Keratinocyte (primary cell): Measurements from ENCODE around the gene CTDSPL. TPM values are rescaled to one million over a fixed set of nuclear protein-coding genes. Genes with fewer than 3 reads are reported as not detected.

Experiments
- DNase-seq: peaks from one replicate; pipeline ENCODE4 v3.0.0-alpha.2; 2011; ENCODE audit warnings: low read depth, missing footprints, low spot score
- FAIRE-seq: peaks from 2 replicates; lab custom pipeline; 2011; peaks lifted over from hg19 to GRCh38; lab: Jason Lieb, UNC
- H2AFZ ChIP-seq: 2 replicates; pipeline ENCODE4 v1.6.0; 2012; ENCODE audit warnings: low read length, control low read depth, inconsistent platforms; ENCODE audit not compliant: control insufficient read depth
- H3K27ac ChIP-seq: 2 replicates; pipeline ENCODE4 v1.5.1; 2011; ENCODE audit warnings: low read length; ENCODE audit not compliant: control insufficient read depth, insufficient read depth
- H3K27me3 ChIP-seq: 3 replicates; pipeline ENCODE4 v1.6.0; 2011; ENCODE audit warnings: low read length; ENCODE audit not compliant: control insufficient read depth, insufficient read depth; ENCODE audit errors: extremely low read depth
- H3K36me3 ChIP-seq, 2 experiments: 2 replicates in 1 of 2; 3 replicates in 1 of 2; pipeline ENCODE4 v1.5.1; 2011; ENCODE audit warnings: low read length in 2 of 2, mild to moderate bottlenecking in 1 of 2; ENCODE audit not compliant: control insufficient read depth in 2 of 2, insufficient read depth in 2 of 2; ENCODE audit errors: extremely low read depth in 1 of 2
- H3K4me1 ChIP-seq: 3 replicates; pipeline ENCODE4 v1.5.1; 2011; ENCODE audit warnings: low read length; ENCODE audit not compliant: control insufficient read depth, insufficient read depth; ENCODE audit errors: extremely low read depth
- H3K4me2 ChIP-seq: 3 replicates; pipeline ENCODE4 v1.6.0; 2011; ENCODE audit warnings: low read depth, low read length; ENCODE audit not compliant: control insufficient read depth, insufficient read depth; ENCODE audit errors: extremely low read depth
- H3K4me3 ChIP-seq, 3 experiments: fragments of 200-600 bp in 1 of 3; sonication (generic) in 1 of 3; 2 replicates in 2 of 3; 3 replicates in 1 of 3; pipeline ENCODE4 v1.5.1; 2011 to 2016; ENCODE audit warnings: low read length in 3 of 3, mild to moderate bottlenecking in 3 of 3, control low read depth in 2 of 3, inconsistent platforms in 1 of 3, low read depth in 1 of 3, mixed read lengths in 1 of 3, mixed run types in 1 of 3, moderate library complexity in 1 of 3; ENCODE audit not compliant: control insufficient read depth in 2 of 3, insufficient read depth in 2 of 3; ENCODE audit errors: extremely low read depth in 1 of 3
- H3K79me2 ChIP-seq: 2 replicates; pipeline ENCODE4 v1.6.0; 2012; ENCODE audit warnings: low read length; ENCODE audit not compliant: control insufficient read depth, insufficient read depth
- H3K9ac ChIP-seq: 3 replicates; pipeline ENCODE4 v1.6.0; 2011; ENCODE audit warnings: low read length; ENCODE audit not compliant: control insufficient read depth, insufficient read depth; ENCODE audit errors: extremely low read depth
- H3K9me1 ChIP-seq: 3 replicates; pipeline ENCODE4 v1.6.0; 2011; ENCODE audit warnings: low read length; ENCODE audit not compliant: control insufficient read depth, insufficient read depth; ENCODE audit errors: extremely low read depth
- H3K9me3 ChIP-seq: 2 replicates; pipeline ENCODE4 v1.5.1; 2012; ENCODE audit warnings: low read depth, low read length; ENCODE audit not compliant: control insufficient read depth
- H4K20me1 ChIP-seq: 3 replicates; pipeline ENCODE4 v1.6.0; 2011; ENCODE audit warnings: low read length; ENCODE audit not compliant: control insufficient read depth, insufficient read depth; ENCODE audit errors: extremely low read depth
- EZH2 ChIP-seq: IDR thresholded peaks from one replicate; pipeline ENCODE4 v1.6.1; 2012; ENCODE audit warnings: inconsistent platforms, mild to moderate bottlenecking, low read length, moderate library complexity
- dilution Hi-C: fragments of 300-500 bp; cut with MboI; formaldehyde crosslinking; loops from one replicate; pipeline ENCODE4 v1.7.0; 2020; ENCODE audit warnings: low sequenced_read_pairs; ENCODE audit not compliant: extremely low pct_ligation_motif_present
- polyA plus RNA-seq, 5 experiments: library from polyadenylated mRNA; depleted of rRNA in 3 of 5; stranded (reverse) in 3 of 5; stranded (forward) in 1 of 5; unstranded in 1 of 5; fragments of >200 nt; gene quantifications; 1 replicate in 1 of 5; 2 replicates in 3 of 5; 3 replicates in 1 of 5; pipeline versions ENCODE4 v1.2.1 to v1.2.3, GENCODE V29; 2011 to 2012; ENCODE audit warnings: missing spikeins in 2 of 5, low read depth in 1 of 5, low replicate concordance in 1 of 5
- TF ChIP-seq, protein P1 (sequence below), 3 experiments: IDR thresholded peaks in 1 of 3; conservative IDR thresholded peaks in 1 of 3; optimal IDR thresholded peaks in 1 of 3; 2 replicates in 2 of 3; 3 replicates in 1 of 3; pipeline versions ENCODE3 to v1.5.1; 2011; ENCODE audit warnings: low read length in 3 of 3, mild to moderate bottlenecking in 3 of 3, moderate library complexity in 2 of 3, control low read depth in 1 of 3, inconsistent platforms in 1 of 3; ENCODE audit not compliant: insufficient read depth in 2 of 3; ENCODE audit errors: extremely low read depth in 1 of 3

CTDSPL gene
- polyA plus RNA-seq, 1 donor (not counting 4 experiments of a cell fraction or from before 2014, with no cell fraction given), result 83.2 TPM

DNA sequence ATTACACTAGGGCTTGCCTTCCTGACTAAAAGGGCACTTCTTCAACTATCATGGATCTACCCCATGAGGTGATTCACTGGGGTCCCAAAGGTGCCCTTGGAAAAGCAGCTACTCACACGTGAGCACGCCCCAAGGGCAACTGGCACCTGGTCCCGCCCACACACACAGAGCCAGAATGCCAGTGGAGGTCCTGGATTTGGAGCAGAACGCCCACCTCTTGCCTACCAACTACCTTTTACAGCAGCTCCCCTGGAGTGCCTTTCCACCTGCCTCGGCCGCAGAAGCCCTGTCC, 1.8 kb upstream of the CTDSPL start:
- peaks cover 45% of the 10 kb centered on the region for H3K4me1 ChIP-seq
- peak overlapping the region; percentile 2 to 61 (median 43) for H3K4me3 ChIP-seq
- H3K4me2 ChIP-seq, result peak overlapping the region; percentile 76
- peak overlapping the region; percentile 66 for H2AFZ ChIP-seq
- H3K27me3 ChIP-seq, result no peaks in the 10 kb centered on the region
- H4K20me1 ChIP-seq, result peaks cover 10% of the 10 kb centered on the region
- H3K9ac ChIP-seq, result peak overlapping the region; percentile 66
- no peaks in the 10 kb centered on the region for H3K9me3 ChIP-seq
- H3K36me3 ChIP-seq, result no peaks in the 10 kb centered on the region
- no peak for DNase-seq
- no peaks in the 10 kb centered on the region for H3K9me1 ChIP-seq
- FAIRE-seq, result no peak
- peaks cover 40% of the 10 kb centered on the region for H3K79me2 ChIP-seq
- peak overlapping the region; percentile 76 for H3K27ac ChIP-seq
- dilution Hi-C loops, result no loop called here
- TF ChIP-seq EZH2, result no peak
- TF ChIP-seq, protein P1, sequence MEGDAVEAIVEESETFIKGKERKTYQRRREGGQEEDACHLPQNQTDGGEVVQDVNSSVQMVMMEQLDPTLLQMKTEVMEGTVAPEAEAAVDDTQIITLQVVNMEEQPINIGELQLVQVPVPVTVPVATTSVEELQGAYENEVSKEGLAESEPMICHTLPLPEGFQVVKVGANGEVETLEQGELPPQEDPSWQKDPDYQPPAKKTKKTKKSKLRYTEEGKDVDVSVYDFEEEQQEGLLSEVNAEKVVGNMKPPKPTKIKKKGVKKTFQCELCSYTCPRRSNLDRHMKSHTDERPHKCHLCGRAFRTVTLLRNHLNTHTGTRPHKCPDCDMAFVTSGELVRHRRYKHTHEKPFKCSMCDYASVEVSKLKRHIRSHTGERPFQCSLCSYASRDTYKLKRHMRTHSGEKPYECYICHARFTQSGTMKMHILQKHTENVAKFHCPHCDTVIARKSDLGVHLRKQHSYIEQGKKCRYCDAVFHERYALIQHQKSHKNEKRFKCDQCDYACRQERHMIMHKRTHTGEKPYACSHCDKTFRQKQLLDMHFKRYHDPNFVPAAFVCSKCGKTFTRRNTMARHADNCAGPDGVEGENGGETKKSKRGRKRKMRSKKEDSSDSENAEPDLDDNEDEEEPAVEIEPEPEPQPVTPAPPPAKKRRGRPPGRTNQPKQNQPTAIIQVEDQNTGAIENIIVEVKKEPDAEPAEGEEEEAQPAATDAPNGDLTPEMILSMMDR (optimal IDR thresholded peaks at IDR 0.05 in 1 of 3, IDR thresholded peaks at IDR 0.05 in 1 of 3, conservative IDR thresholded peaks at IDR 0.05 in 1 of 3; ENCODE audit: extremely low read depth in 1 of 3, insufficient read depth in 2 of 3, low read length in 3 of 3), result no peak

DNA sequence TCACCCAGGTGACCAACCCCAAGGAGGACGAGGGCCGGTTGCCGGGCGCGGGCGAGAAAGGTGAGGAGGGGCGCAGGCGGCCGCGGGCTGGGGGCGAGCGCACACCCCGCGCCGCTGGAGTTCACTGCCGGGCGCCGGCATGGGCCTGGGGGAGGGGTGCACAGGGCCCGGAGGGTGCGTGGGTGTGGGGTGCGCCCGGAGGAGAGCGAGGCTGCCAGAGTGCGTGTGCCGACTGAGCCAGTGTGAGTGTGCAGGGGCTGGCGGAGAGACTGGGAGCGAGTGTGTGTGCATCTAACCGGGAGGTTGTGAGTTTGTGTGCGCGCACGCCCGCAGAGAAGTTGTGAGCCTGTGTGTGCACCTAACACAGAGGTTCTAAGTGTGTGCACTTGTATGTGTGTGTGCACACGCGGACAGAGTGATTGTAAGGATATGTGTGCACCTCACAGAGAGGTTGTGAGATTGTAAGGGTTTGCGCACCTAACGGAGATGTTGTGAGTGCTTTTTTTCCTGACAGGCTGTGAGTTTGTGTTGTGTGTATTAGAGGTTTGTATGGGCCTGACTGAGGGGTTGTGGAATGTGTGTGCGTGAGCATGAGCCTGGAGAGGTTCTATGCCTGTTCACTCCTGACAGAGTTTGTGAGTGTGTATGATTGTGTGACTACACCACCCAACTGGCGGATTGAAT, 681 bp downstream of the CTDSPL start:
- H4K20me1 ChIP-seq, result peaks cover 10% of the 10 kb centered on the region
- no peaks in the 10 kb centered on the region for H3K36me3 ChIP-seq
- no peaks in the 10 kb centered on the region for H3K9me3 ChIP-seq
- TF ChIP-seq, protein P1 (optimal IDR thresholded peaks at IDR 0.05 in 1 of 3, IDR thresholded peaks at IDR 0.05 in 1 of 3, conservative IDR thresholded peaks at IDR 0.05 in 1 of 3; ENCODE audit: extremely low read depth in 1 of 3, insufficient read depth in 2 of 3, low read length in 3 of 3), result no peak
- TF ChIP-seq EZH2, result no peak
- H3K27ac ChIP-seq, result peak overlapping the region; percentile 70
- H2AFZ ChIP-seq, result peak overlapping the region; percentile 14
- H3K4me3 ChIP-seq, result peak overlapping the region; percentile 56 to 88 (median 84)
- no peaks in the 10 kb centered on the region for H3K27me3 ChIP-seq
- peaks cover 44% of the 10 kb centered on the region for H3K4me1 ChIP-seq
- H3K79me2 ChIP-seq, result peaks cover 65% of the 10 kb centered on the region
- H3K9me1 ChIP-seq, result no peaks in the 10 kb centered on the region
- FAIRE-seq, result no peak
- dilution Hi-C loops, result no loop called here
- H3K4me2 ChIP-seq, result peak overlapping the region; percentile 87
- peak overlapping the region; percentile 81 for H3K9ac ChIP-seq
- no peak for DNase-seq
